Gastrocnemius medialis (tissue), 4 donors: ENCODE results near the gene PDS5A.

Experiments
- CTCF ChIP-seq, 5 experiments: fragments of 450-650 bp in 3 of 5; fragments of 200-600 bp in 2 of 5; sonication (generic) in 2 of 5; IDR thresholded peaks in 4 of 5; conservative IDR thresholded peaks in 1 of 5; 1 replicate in 4 of 5; 2 replicates in 1 of 5; pipeline ENCODE4 v1.5.1; 2016 to 2019; ENCODE audit warnings: antibody characterized with exemption in 5 of 5, mild to moderate bottlenecking in 3 of 5, moderate library complexity in 3 of 5
- POLR2A ChIP-seq, 2 donors: fragments of 450-650 bp; IDR thresholded peaks; one replicate each; pipeline ENCODE4 v1.6.1; 2017; ENCODE audit warnings: antibody characterized with exemption in 2 of 2, mild to moderate bottlenecking in 2 of 2, moderate library complexity in 2 of 2

GRCh38 chr4:40020221-40020620, 42.5 kb upstream of the PDS5A start:
- no peak for TF ChIP-seq CTCF (IDR thresholded peaks at IDR 0.05 in 4 of 5, conservative IDR thresholded peaks at IDR 0.05 in 1 of 5)
- no peak for TF ChIP-seq POLR2A (IDR thresholded peaks at IDR 0.05)
